GM13976 (cell line): ENCODE data around the gene NME9.

Experiments used
- DNase-seq: peaks from one replicate; pipeline ENCODE4 v3.0.0; 2012; ENCODE audit warnings: low spot score
- CTCF ChIP-seq: IDR thresholded peaks from 2 replicates; pipeline ENCODE4 v1.5.1; 2012; ENCODE audit warnings: borderline replicate concordance, mild to moderate bottlenecking; ENCODE audit not compliant: insufficient read depth; ENCODE audit errors: extremely low read depth, missing control alignments, control extremely low read depth
- in situ Hi-C: fragments of 300-500 bp; cut with MboI; formaldehyde crosslinking; loops from one replicate; pipeline ENCODE4 v1.12.0; 2022; ENCODE audit warnings: low sequenced_read_pairs, mixed read lengths, inconsistent platforms; ENCODE audit not compliant: unreplicated experiment

The NME9 gene

GRCh38 chr3:138326866-138327595 is 2.6 kb downstream of the NME9 start:
- no peak for DNase-seq
- no peak for TF ChIP-seq CTCF
- in situ Hi-C loops: no loop called here

GRCh38 chr3:138325990-138326389 is 3.7 kb downstream of the NME9 start:
- no peak for TF ChIP-seq CTCF
- no peak for DNase-seq
- in situ Hi-C loops: no loop called here

GRCh38 chr3:138323971-138324370 is 5.7 kb downstream of the NME9 start:
- no peak for TF ChIP-seq CTCF
- DNase-seq: no peak
- in situ Hi-C loops: no loop called here

GRCh38 chr3:138317687-138318086 is 12.0 kb downstream of the NME9 start:
- in situ Hi-C loops: no loop called here
- DNase-seq: no peak
- TF ChIP-seq CTCF: no peak

GRCh38 chr3:138314751-138315150 is 14.9 kb downstream of the NME9 start:
- DNase-seq: no peak
- TF ChIP-seq CTCF: no peak
- in situ Hi-C loops: no loop called here

GRCh38 chr3:138310494-138310893 is 19.2 kb downstream of the NME9 start:
- in situ Hi-C loops: no loop called here
- no peak for TF ChIP-seq CTCF
- no peak for DNase-seq
